ENCODE measurements around the gene LIFR. TPM values are rescaled to one million over a fixed set of nuclear protein-coding genes. Genes with fewer than 3 reads are reported as not detected.
"Not testable (repeated sequence)": the region's sequence is repeated elsewhere in the genome, so short reads cannot be mapped to it uniquely, and the experiment has no call there.

Gene LIFR
- total and polyA plus RNA-seq, 2 of the 4 experiments (the other 2 are of a cell fraction): 1.9 to 10.4 TPM

- H3K4me1 ChIP-seq (ENCODE audit: control insufficient read depth, insufficient read depth, low read length); H2BK120ac ChIP-seq (ENCODE audit: low read depth, low read length); H3K9ac ChIP-seq (ENCODE audit: low read depth, low read length); H4K8ac ChIP-seq (ENCODE audit: low read depth in 2 of 2, low read length in 2 of 2); H2AK5ac ChIP-seq (ENCODE audit: low read depth, low read length); H2AFZ ChIP-seq (replicated peaks; ENCODE audit: low read length, poor library complexity); H4K20me1 ChIP-seq (ENCODE audit: insufficient read depth, low read length); H4K91ac ChIP-seq (ENCODE audit: insufficient read depth, low read depth, low read length); H2AK9ac ChIP-seq (replicated peaks; ENCODE audit: low read depth, low read length, poor library complexity); DNase-seq; dilution Hi-C loops (cut with HindIII; ENCODE audit: low sequenced_read_pairs, unreplicated experiment); H3K56ac ChIP-seq (ENCODE audit: extremely low read depth, insufficient read depth, low read length); H4K5ac ChIP-seq (ENCODE audit: low read depth, low read length); H3K79me1 ChIP-seq (ENCODE audit: low read depth in 1 of 2, low read length in 2 of 2); CTCF ChIA-PET; H3K4me2 ChIP-seq (ENCODE audit: low read depth, low read length); H3K4me3 ChIP-seq (ENCODE audit: insufficient read depth, low read depth, low read length); in situ Hi-C loops (cut with MboI; ENCODE audit: low sequenced_read_pairs); H3K18ac ChIP-seq (ENCODE audit: low read depth, low read length); H3K36me3 ChIP-seq (ENCODE audit: control insufficient read depth, insufficient read depth, low read length); H2BK20ac ChIP-seq (ENCODE audit: low read depth, low read length); H3K23ac ChIP-seq (ENCODE audit: low read depth, low read length); intact Hi-C loops (cut with micrococcal nuclease); ATAC-seq (ENCODE audit: low read depth); H3K14ac ChIP-seq (replicated peaks; ENCODE audit: low read depth, low read length); H3K4ac ChIP-seq (ENCODE audit: low read depth, low read length); H3K9me1 ChIP-seq (ENCODE audit: insufficient read depth, low read length); H3K27ac ChIP-seq (ENCODE audit: insufficient read depth, low read length); H3K9me3 ChIP-seq (ENCODE audit: control insufficient read depth, insufficient read depth, low read length); BruUV-seq (replicated peaks); H2BK15ac ChIP-seq (ENCODE audit: low read depth, low read length); H2BK5ac ChIP-seq (ENCODE audit: low read depth, low read length, poor library complexity, severe bottlenecking): not testable (repeated sequence)
- 80% methylated on average over 1 of the region's 2 CpGs; no CpG with 5 or more reads in 1 of the 2 experiments for WGBS, 2 experiments (ENCODE audit: extremely low coverage in 2 of 2, insufficient read length in 1 of 2)
- POLR2A ChIA-PET (ENCODE audit: unreplicated experiment): interaction anchor here (0.6 kb wide), 1 partner anchor 146 kb away, joined by 4 read pairs; no protein-coding TSS in a partner anchor
- peaks cover 14% of the 10 kb centered on the region for H3K27me3 ChIP-seq (ENCODE audit: control insufficient read depth, insufficient read depth, low read length)
Observed at GRCh38 chr5:38567306-38567705, 10.9 kb upstream of the LIFR start.
